ENCODE measurements around the gene CAGE1.

DNA sequence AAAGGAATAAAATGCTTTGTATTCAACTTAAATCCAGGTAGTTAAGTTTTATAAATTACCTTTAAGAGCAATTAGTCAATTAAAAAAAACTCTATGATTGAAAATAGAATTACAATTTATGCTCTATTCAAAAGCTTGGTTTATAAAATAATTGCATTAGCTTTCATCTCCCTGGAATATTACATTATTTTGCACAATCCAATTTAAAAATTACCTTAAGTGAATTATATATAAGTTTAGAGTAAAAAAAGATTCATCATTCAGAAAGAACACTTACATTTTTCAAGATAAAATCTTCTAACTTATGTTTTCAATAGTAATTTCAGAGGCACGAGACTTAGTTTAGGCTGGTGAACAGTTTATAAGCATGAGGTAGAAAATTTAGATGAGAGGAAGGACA is 91.4 kb downstream of the CAGE1 start:
- TF ChIP-seq, protein P1, sequence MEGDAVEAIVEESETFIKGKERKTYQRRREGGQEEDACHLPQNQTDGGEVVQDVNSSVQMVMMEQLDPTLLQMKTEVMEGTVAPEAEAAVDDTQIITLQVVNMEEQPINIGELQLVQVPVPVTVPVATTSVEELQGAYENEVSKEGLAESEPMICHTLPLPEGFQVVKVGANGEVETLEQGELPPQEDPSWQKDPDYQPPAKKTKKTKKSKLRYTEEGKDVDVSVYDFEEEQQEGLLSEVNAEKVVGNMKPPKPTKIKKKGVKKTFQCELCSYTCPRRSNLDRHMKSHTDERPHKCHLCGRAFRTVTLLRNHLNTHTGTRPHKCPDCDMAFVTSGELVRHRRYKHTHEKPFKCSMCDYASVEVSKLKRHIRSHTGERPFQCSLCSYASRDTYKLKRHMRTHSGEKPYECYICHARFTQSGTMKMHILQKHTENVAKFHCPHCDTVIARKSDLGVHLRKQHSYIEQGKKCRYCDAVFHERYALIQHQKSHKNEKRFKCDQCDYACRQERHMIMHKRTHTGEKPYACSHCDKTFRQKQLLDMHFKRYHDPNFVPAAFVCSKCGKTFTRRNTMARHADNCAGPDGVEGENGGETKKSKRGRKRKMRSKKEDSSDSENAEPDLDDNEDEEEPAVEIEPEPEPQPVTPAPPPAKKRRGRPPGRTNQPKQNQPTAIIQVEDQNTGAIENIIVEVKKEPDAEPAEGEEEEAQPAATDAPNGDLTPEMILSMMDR (IDR thresholded peaks at IDR 0.05; ENCODE audit: low read length): no peak
- no peak for TF ChIP-seq EZH2 (IDR thresholded peaks at IDR 0.05; ENCODE audit: borderline replicate concordance, low read length)

Data from OCI-LY1 (cell line).